Keratinocyte (primary cell): Measurements from ENCODE around the gene LRRN4CL. TPM values are rescaled to one million over a fixed set of nuclear protein-coding genes. Genes with fewer than 3 reads are reported as not detected.

Source experiments
- DNase-seq: peaks from one replicate; pipeline ENCODE4 v3.0.0-alpha.2; 2011; ENCODE audit warnings: low read depth, missing footprints, low spot score
- FAIRE-seq: peaks from 2 replicates; lab custom pipeline; 2011; peaks lifted over from hg19 to GRCh38; lab: Jason Lieb, UNC
- H2AFZ ChIP-seq: 2 replicates; pipeline ENCODE4 v1.6.0; 2012; ENCODE audit warnings: low read length, control low read depth, inconsistent platforms; ENCODE audit not compliant: control insufficient read depth
- H3K27ac ChIP-seq: 2 replicates; pipeline ENCODE4 v1.5.1; 2011; ENCODE audit warnings: low read length; ENCODE audit not compliant: control insufficient read depth, insufficient read depth
- H3K27me3 ChIP-seq: 3 replicates; pipeline ENCODE4 v1.6.0; 2011; ENCODE audit warnings: low read length; ENCODE audit not compliant: control insufficient read depth, insufficient read depth; ENCODE audit errors: extremely low read depth
- H3K36me3 ChIP-seq, 2 experiments: 2 replicates in 1 of 2; 3 replicates in 1 of 2; pipeline ENCODE4 v1.5.1; 2011; ENCODE audit warnings: low read length in 2 of 2, mild to moderate bottlenecking in 1 of 2; ENCODE audit not compliant: control insufficient read depth in 2 of 2, insufficient read depth in 2 of 2; ENCODE audit errors: extremely low read depth in 1 of 2
- H3K4me1 ChIP-seq: 3 replicates; pipeline ENCODE4 v1.5.1; 2011; ENCODE audit warnings: low read length; ENCODE audit not compliant: control insufficient read depth, insufficient read depth; ENCODE audit errors: extremely low read depth
- H3K4me2 ChIP-seq: 3 replicates; pipeline ENCODE4 v1.6.0; 2011; ENCODE audit warnings: low read depth, low read length; ENCODE audit not compliant: control insufficient read depth, insufficient read depth; ENCODE audit errors: extremely low read depth
- H3K4me3 ChIP-seq, 3 experiments: fragments of 200-600 bp in 1 of 3; sonication (generic) in 1 of 3; 2 replicates in 2 of 3; 3 replicates in 1 of 3; pipeline ENCODE4 v1.5.1; 2011 to 2016; ENCODE audit warnings: low read length in 3 of 3, mild to moderate bottlenecking in 3 of 3, control low read depth in 2 of 3, inconsistent platforms in 1 of 3, low read depth in 1 of 3, mixed read lengths in 1 of 3, mixed run types in 1 of 3, moderate library complexity in 1 of 3; ENCODE audit not compliant: control insufficient read depth in 2 of 3, insufficient read depth in 2 of 3; ENCODE audit errors: extremely low read depth in 1 of 3
- H3K79me2 ChIP-seq: 2 replicates; pipeline ENCODE4 v1.6.0; 2012; ENCODE audit warnings: low read length; ENCODE audit not compliant: control insufficient read depth, insufficient read depth
- H3K9ac ChIP-seq: 3 replicates; pipeline ENCODE4 v1.6.0; 2011; ENCODE audit warnings: low read length; ENCODE audit not compliant: control insufficient read depth, insufficient read depth; ENCODE audit errors: extremely low read depth
- H3K9me1 ChIP-seq: 3 replicates; pipeline ENCODE4 v1.6.0; 2011; ENCODE audit warnings: low read length; ENCODE audit not compliant: control insufficient read depth, insufficient read depth; ENCODE audit errors: extremely low read depth
- H3K9me3 ChIP-seq: 2 replicates; pipeline ENCODE4 v1.5.1; 2012; ENCODE audit warnings: low read depth, low read length; ENCODE audit not compliant: control insufficient read depth
- H4K20me1 ChIP-seq: 3 replicates; pipeline ENCODE4 v1.6.0; 2011; ENCODE audit warnings: low read length; ENCODE audit not compliant: control insufficient read depth, insufficient read depth; ENCODE audit errors: extremely low read depth
- CTCF ChIP-seq, 3 experiments: IDR thresholded peaks in 1 of 3; conservative IDR thresholded peaks in 1 of 3; optimal IDR thresholded peaks in 1 of 3; 2 replicates in 2 of 3; 3 replicates in 1 of 3; pipeline versions ENCODE3 to v1.5.1; 2011; ENCODE audit warnings: low read length in 3 of 3, mild to moderate bottlenecking in 3 of 3, moderate library complexity in 2 of 3, control low read depth in 1 of 3, inconsistent platforms in 1 of 3; ENCODE audit not compliant: insufficient read depth in 2 of 3; ENCODE audit errors: extremely low read depth in 1 of 3
- EZH2 ChIP-seq: IDR thresholded peaks from one replicate; pipeline ENCODE4 v1.6.1; 2012; ENCODE audit warnings: inconsistent platforms, mild to moderate bottlenecking, low read length, moderate library complexity
- dilution Hi-C: fragments of 300-500 bp; cut with MboI; formaldehyde crosslinking; loops from one replicate; pipeline ENCODE4 v1.7.0; 2020; ENCODE audit warnings: low sequenced_read_pairs; ENCODE audit not compliant: extremely low pct_ligation_motif_present
- polyA plus RNA-seq, 5 experiments: library from polyadenylated mRNA; depleted of rRNA in 3 of 5; stranded (reverse) in 3 of 5; stranded (forward) in 1 of 5; unstranded in 1 of 5; fragments of >200 nt; gene quantifications; 1 replicate in 1 of 5; 2 replicates in 3 of 5; 3 replicates in 1 of 5; pipeline versions ENCODE4 v1.2.1 to v1.2.3, GENCODE V29; 2011 to 2012; ENCODE audit warnings: missing spikeins in 2 of 5, low read depth in 1 of 5, low replicate concordance in 1 of 5

The LRRN4CL gene
- polyA plus RNA-seq, 1 donor (not counting 4 experiments of a cell fraction or from before 2014, with no cell fraction given): 0.08 TPM

- H3K9me1 ChIP-seq: no peaks in the 10 kb centered on the region
- no peak for TF ChIP-seq EZH2
- dilution Hi-C loops: no loop called here
- H3K4me1 ChIP-seq: peaks cover 12% of the 10 kb centered on the region
- no peak overlapping the region for H3K4me3 ChIP-seq
- no peak overlapping the region for H3K9ac ChIP-seq
- no peak for DNase-seq
- no peak for FAIRE-seq
- no peaks in the 10 kb centered on the region for H3K27me3 ChIP-seq
- H3K9me3 ChIP-seq: no peaks in the 10 kb centered on the region
- H3K79me2 ChIP-seq: peaks cover 14% of the 10 kb centered on the region
- H4K20me1 ChIP-seq: no peaks in the 10 kb centered on the region
- H3K36me3 ChIP-seq: peaks cover under 1 to 7% of the 10 kb centered on the region in 2 experiments
- H3K4me2 ChIP-seq: no peak overlapping the region
- H3K27ac ChIP-seq: no peak overlapping the region
- no peak overlapping the region for H2AFZ ChIP-seq
Observed at GRCh38 chr11:62682518-62682917, 6.8 kb downstream of the LRRN4CL start.

GRCh38 chr11:62680825-62681240, 8.5 kb downstream of the LRRN4CL start:
- no peaks in the 10 kb centered on the region for H3K9me1 ChIP-seq
- H4K20me1 ChIP-seq: no peaks in the 10 kb centered on the region
- H3K4me2 ChIP-seq: no peak overlapping the region
- H3K27me3 ChIP-seq: no peaks in the 10 kb centered on the region
- peak overlapping the region; percentile 41 for H2AFZ ChIP-seq
- H3K36me3 ChIP-seq: peaks cover 10 to 19% of the 10 kb centered on the region in 2 experiments
- peaks cover 24% of the 10 kb centered on the region for H3K79me2 ChIP-seq
- dilution Hi-C loops: no loop called here
- H3K9me3 ChIP-seq: no peaks in the 10 kb centered on the region
- TF ChIP-seq EZH2: no peak
- TF ChIP-seq CTCF (optimal IDR thresholded peaks at IDR 0.05 in 1 of 3, IDR thresholded peaks at IDR 0.05 in 1 of 3, conservative IDR thresholded peaks at IDR 0.05 in 1 of 3; ENCODE audit: extremely low read depth in 1 of 3, insufficient read depth in 2 of 3, low read length in 3 of 3): peak; percentile 59 to 94 (median 74)
- no peak overlapping the region for H3K27ac ChIP-seq
- FAIRE-seq: peak; percentile 48
- DNase-seq: no peak
- no peak overlapping the region for H3K9ac ChIP-seq
- peaks cover 16% of the 10 kb centered on the region for H3K4me1 ChIP-seq
- no peak overlapping the region for H3K4me3 ChIP-seq
